Measurements from ENCODE around the gene ELF3. TPM values are rescaled to one million over a fixed set of nuclear protein-coding genes. Genes with fewer than 3 reads are reported as not detected.

Gene ELF3
- total and polyA plus RNA-seq, 2 of the 8 experiments (the other 6 are each of a cell fraction or from before 2014, with no cell fraction given): 17.3 to 25.0 TPM

GRCh38 chr1:202009326-202010179 lies 834 bp upstream of the ELF3 start (continued):
- no peak for TF ChIP-seq RXRA (IDR thresholded peaks at IDR 0.05; ENCODE audit: insufficient read depth, low read depth, low read length)
